ENCODE measurements around the gene PREPL.

Gene PREPL

DNA sequence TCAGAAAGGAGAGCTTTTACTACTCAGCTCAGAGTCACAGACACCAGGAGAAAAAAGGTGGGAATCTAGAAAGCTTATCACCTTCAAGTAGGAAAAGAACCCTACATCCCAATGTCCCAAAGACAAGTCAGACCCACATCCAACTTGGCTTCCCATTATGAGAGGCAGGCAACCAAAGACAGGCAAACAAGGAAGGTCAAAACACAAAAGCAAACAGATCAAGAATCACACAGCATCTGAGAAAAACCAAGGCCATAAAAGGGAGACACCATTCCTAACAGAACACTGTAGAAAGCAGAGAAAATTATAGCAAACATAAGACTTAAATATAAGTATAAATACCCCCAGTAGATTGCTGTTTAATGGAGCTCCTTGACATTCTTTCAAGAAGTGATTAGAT lies 45.3 kb downstream of the PREPL start:
- Histone ChIP-seq H2AFZ (ENCODE audit: low read depth, low read length, severe bottlenecking) (no peak overlapping the region), H3K4me2 (ENCODE audit: low read depth, low read length, poor library complexity, severe bottlenecking) (no peak overlapping the region), H3K79me2 (ENCODE audit: insufficient read depth, low read length) (no peaks in the 10 kb centered on the region), H3K9me3 (ENCODE audit: insufficient read depth, low read length) (peaks cover 2% of the 10 kb centered on the region; the same call in 1 of the 2 replicates), H3K4me3 (ENCODE audit: insufficient read depth, low read length, poor library complexity, severe bottlenecking) (no peak overlapping the region), H3K9ac (ENCODE audit: low read length) (no peak overlapping the region), H3K27me3 (ENCODE audit: low read length) (no peaks in the 10 kb centered on the region), H3K36me3 (ENCODE audit: low read length) (peaks cover 21% of the 10 kb centered on the region), H3K9me2 (replicated peaks; ENCODE audit: insufficient read depth, low read length) (no peaks in the 10 kb centered on the region), H4K20me1 (ENCODE audit: low read depth, low read length) (no peaks in the 10 kb centered on the region), H3F3A (ENCODE audit: insufficient read depth) (no peaks in the 10 kb centered on the region), H3K27ac (ENCODE audit: low read depth, low read length) (no peak overlapping the region)
- no peak for TF ChIP-seq CTCF (IDR thresholded peaks at IDR 0.05; ENCODE audit: insufficient read depth, low read length, poor library complexity, severe bottlenecking)
- TF ChIP-seq EZH2phosphoT487 (conservative IDR thresholded peaks at IDR 0.05; ENCODE audit: low read length) = no peak

- Histone ChIP-seq H4K20me1 (ENCODE audit: low read depth, low read length) (no peaks in the 10 kb centered on the region), H3K4me3 (ENCODE audit: insufficient read depth, low read length, poor library complexity, severe bottlenecking) (no peak overlapping the region), H3K27me3 (ENCODE audit: low read length) (no peaks in the 10 kb centered on the region), H3F3A (ENCODE audit: insufficient read depth) (no peaks in the 10 kb centered on the region), H3K79me2 (ENCODE audit: insufficient read depth, low read length) (no peaks in the 10 kb centered on the region), H3K27ac (ENCODE audit: low read depth, low read length) (no peak overlapping the region), H3K4me2 (ENCODE audit: low read depth, low read length, poor library complexity, severe bottlenecking) (no peak overlapping the region), H3K9me2 (replicated peaks; ENCODE audit: insufficient read depth, low read length) (no peaks in the 10 kb centered on the region), H3K9ac (ENCODE audit: low read length) (no peak overlapping the region), H3K36me3 (ENCODE audit: low read length) (peaks cover 12% of the 10 kb centered on the region), H2AFZ (ENCODE audit: low read depth, low read length, severe bottlenecking) (no peak overlapping the region), H3K9me3 (ENCODE audit: insufficient read depth, low read length) (peaks cover 10% of the 10 kb centered on the region; the same call in 1 of the 2 replicates)
- TF ChIP-seq CTCF (IDR thresholded peaks at IDR 0.05; ENCODE audit: insufficient read depth, low read length, poor library complexity, severe bottlenecking) (no peak), EZH2phosphoT487 (conservative IDR thresholded peaks at IDR 0.05; ENCODE audit: low read length) (no peak)
Observed at GRCh38 chr2:44314362-44314761, 46.9 kb downstream of the PREPL start.

GRCh38 chr2:44310287-44310686 lies 51.0 kb downstream of the PREPL start:
- Histone ChIP-seq H3K27ac (ENCODE audit: low read depth, low read length) (no peak overlapping the region), H4K20me1 (ENCODE audit: low read depth, low read length) (no peaks in the 10 kb centered on the region), H3K79me2 (ENCODE audit: insufficient read depth, low read length) (no peaks in the 10 kb centered on the region), H3F3A (ENCODE audit: insufficient read depth) (no peaks in the 10 kb centered on the region), H3K9me3 (ENCODE audit: insufficient read depth, low read length) (peaks cover 11% of the 10 kb centered on the region; the same call in 1 of the 2 replicates), H3K27me3 (ENCODE audit: low read length) (no peaks in the 10 kb centered on the region), H3K4me2 (ENCODE audit: low read depth, low read length, poor library complexity, severe bottlenecking) (no peak overlapping the region), H3K4me3 (ENCODE audit: insufficient read depth, low read length, poor library complexity, severe bottlenecking) (no peak overlapping the region), H3K9ac (ENCODE audit: low read length) (no peak overlapping the region), H3K36me3 (ENCODE audit: low read length) (peaks cover 12% of the 10 kb centered on the region), H2AFZ (ENCODE audit: low read depth, low read length, severe bottlenecking) (no peak overlapping the region), H3K9me2 (replicated peaks; ENCODE audit: insufficient read depth, low read length) (no peaks in the 10 kb centered on the region)
- TF ChIP-seq CTCF (IDR thresholded peaks at IDR 0.05; ENCODE audit: insufficient read depth, low read length, poor library complexity, severe bottlenecking) (no peak), EZH2phosphoT487 (conservative IDR thresholded peaks at IDR 0.05; ENCODE audit: low read length) (no peak)

All from SU-DHL-6 (cell line).